Measurements from ENCODE around the gene ST8SIA6.
A peak's percentile ranks its signal among the peaks of the same experiment; 100 is the strongest.
"Not testable (repeated sequence)": the region's sequence is repeated elsewhere in the genome, so short reads cannot be mapped to it uniquely, and the experiment has no call there.

ST8SIA6 gene

DNA sequence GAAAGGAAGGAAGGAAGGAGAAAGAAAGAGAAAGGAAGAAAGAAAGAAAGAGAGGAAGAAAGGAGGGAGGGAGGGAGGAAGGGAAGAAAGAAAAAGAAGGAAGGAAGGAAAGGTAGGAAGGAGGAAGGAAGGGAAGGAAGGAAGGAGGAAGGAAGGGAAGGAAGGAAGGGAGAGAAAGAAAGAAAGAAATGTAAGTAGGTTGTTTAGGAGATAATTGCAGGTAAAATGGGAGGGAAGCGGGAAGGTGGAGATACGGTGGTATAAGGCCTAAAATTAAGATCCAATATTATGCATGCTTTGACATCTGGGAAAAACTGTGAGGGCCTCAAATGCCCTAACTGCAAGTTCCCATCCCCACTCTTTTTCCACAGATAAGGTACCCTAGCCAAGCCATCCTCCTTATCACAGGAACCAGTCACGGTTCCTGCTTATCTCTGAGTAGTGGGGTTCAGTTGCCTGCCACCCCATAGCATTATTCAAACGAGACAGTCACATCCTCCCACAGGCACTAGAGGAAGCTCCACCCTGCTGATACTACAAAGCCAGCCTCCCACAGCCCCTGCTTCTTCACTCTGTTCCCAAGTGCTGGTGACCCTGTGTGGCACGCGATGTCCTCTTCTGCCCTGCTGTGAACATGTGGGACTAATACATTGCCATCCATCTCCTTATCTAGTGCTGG, 28.7 kb downstream of the ST8SIA6 start:
- DNase-seq: peak; percentile 15

DNA sequence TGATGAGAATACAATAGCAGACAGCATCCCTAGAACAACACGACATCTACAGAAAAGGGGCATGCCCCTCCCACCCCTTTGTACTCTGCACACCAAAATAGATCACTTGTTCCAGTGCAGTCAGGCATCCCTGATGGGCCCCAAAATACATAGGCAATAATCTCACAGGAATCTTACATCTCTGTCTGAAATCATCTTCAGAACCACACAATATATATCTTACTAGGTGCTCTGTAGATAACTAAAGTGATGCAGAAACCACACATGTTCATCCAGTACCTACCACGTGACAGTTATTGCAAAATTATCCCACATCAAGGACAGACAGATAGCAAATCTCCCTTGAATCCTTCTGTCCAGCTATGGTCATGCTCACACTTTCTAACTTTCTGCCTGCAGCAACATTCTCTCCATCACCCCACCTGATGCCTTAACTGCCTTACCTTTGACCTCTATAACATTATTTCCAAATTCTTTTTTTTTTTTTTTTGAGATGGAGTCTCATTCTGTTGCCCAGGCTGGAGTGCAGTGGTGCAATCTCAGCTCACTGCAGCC, 30.7 kb downstream of the ST8SIA6 start:
- no peak for DNase-seq

DNA sequence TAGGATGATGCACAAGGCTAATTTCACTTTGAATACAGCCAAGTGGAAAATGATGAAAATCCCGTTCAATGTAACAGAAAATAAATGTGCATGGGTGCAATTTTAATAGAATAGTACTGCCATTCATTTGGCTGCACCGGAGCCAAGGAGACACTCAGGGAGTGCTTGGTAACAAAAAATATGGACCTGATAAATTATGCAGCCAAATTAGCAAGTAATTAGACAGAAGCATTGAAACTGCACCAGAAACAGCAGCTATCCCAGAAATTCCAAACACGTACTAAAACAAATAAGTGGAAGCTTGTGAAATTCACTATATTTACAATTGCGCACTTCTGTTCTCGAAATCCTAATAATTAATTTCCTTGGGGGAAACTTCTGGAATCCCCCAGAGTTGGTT, 31.5 kb downstream of the ST8SIA6 start:
- no peak for DNase-seq

DNA sequence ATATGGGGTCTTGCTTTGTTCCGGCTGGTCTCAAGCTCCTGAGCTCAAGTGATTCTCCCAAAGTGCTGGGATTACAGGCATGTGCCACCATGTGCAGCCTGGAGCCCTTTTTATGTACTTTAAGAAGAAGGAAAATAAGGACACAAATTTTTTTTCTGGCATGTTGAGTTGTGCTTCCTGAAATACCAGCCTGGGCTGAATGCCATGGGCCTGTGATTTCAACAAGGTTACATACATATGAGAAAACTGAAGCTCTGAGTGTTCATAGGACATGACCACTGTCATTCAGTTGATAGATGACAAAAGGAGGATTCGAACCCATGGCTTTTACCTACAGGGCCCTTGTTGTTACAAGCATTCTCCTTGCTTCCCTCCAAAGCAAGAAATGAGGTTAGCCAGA, 36.1 kb downstream of the ST8SIA6 start:
- DNase-seq: no peak

DNA sequence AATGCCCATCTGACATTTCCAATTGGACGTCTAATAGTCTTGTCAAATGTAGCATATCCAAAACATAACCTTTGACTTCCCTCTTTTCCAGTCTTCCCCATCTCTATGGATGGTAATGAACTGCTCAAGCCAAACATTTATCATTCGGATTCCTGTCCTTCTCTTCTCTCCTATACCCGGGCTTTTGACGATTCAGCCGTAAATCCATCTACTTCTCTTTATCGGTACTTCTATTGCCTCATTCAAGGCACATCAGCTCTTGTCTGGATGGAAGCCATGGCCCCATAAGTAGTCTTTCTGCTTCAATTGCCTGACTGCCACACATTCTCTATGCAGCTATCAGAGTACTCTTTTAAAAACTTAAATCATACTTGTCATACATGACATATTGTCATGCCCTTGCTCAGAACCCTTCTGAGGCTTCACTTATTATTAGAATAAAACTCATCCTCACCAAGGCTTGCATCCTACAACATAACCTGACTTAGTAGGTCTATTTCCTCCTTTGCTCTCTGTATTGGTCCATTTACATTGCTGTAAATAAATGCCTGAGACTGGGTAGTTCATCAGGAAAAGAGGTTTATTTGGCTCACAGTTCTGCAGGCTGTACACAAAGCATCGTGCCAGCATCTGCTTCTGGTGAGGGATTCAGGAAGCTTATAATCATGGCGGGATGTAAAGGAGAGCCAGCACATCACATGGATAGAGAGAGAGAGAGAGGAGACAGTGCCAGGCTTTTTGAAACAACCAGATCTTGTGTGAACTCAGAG, 37.8 kb downstream of the ST8SIA6 start:
- DNase-seq: no peak

DNA sequence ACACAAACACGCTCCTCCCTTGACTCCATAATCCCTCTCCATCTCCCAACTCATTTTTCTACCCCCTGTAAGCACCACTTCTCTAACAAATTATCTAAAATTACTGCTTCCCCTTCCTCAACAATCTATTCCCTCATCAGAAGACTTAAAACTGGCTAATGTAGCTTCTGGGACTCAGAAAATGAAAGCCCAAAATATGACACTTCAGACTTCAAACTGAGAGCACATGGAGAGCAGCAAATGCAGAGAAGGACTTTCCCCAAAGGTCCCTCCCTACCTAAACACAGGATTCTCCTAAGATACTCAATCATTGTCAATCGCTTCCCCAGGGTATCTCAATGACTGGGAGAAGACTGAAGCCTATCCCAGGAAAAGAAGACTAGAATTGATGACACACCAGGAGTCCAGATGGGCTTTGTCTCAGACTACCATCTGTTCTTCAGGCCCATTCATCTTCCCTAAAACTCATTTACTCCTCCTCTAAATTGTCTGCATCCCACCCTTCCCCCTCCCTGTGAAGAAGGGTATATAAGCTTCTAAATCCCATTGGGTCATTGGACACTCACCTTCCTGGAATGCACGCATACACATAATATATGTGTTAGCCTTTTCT, 39.2 kb downstream of the ST8SIA6 start:
- DNase-seq: no peak

DNA sequence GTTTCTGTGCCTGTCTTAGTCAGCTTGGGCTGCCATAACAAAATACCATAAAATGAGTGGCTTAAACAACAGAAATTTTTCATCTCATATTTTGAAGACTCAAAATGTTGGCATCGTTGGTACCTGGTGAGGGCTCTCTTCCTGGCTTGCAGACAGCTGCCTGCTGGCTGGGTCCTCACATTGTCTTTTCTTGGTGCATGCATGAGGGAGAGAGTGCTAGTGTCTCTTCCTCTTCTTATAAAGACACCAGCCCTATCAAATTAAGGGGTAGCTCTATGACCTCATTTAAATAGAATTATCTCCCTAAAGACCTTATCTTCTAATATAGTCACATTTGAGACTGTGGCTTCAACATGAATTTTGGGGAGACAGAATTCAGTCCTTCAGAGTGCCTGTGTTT, 39.9 kb downstream of the ST8SIA6 start:
- DNase-seq: no peak

DNA sequence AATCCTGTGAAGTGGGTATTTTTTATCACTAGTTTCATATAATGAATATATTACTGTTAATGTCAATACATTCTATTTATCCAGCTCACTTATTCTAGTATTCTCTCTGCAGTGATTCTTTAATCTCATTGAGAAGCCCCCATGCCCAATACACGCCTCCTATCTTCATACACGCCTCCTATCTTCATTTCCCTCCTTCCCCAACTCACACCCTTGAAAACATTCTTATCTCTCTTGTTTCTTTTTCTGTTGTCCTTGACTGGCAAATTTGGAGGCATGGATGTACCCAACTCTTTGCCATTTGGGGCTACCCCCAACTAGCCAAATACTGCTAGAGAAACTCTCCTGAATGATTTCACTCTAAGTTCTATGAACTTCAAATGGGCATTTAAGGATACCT, 40.5 kb downstream of the ST8SIA6 start:
- DNase-seq: no peak

DNA sequence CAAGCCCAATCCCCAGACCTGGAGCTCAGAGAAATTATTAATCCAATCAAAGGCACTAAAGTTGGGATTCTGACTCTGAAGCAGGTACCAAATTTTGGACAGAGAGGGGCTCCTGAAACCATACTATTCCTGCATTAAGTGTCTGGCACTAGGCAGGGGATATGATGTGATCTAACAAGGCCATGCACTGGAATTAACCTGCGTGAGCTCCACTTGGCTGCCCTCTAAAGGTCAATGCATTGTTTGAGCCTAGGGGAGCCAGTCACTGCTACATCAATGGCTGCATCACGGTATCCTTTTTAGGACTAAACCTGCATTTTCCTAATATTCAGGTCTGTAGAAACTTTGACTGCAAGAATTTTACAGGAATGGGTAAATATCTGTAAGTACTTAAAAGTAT, 42.1 kb downstream of the ST8SIA6 start:
- no peak for DNase-seq

DNA sequence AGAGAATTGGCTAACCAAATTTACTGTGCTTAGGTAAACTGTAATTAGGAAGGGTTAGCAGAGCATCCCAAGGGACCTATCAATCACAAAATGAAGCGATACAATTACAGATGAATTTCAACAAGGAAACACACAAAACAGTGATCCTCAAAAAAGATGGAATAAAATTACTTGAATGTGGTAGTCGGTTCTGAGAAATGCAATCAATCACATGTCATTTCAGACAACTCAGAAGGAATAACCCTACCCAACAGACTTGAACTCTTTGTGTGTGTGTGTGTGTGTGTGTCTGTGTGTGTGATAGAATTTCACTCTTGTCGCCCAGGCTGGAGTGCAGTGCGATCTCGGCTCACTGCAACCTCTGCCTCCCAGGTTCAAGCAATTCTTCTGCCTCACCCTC, 43.5 kb downstream of the ST8SIA6 start:
- DNase-seq: no peak

DNA sequence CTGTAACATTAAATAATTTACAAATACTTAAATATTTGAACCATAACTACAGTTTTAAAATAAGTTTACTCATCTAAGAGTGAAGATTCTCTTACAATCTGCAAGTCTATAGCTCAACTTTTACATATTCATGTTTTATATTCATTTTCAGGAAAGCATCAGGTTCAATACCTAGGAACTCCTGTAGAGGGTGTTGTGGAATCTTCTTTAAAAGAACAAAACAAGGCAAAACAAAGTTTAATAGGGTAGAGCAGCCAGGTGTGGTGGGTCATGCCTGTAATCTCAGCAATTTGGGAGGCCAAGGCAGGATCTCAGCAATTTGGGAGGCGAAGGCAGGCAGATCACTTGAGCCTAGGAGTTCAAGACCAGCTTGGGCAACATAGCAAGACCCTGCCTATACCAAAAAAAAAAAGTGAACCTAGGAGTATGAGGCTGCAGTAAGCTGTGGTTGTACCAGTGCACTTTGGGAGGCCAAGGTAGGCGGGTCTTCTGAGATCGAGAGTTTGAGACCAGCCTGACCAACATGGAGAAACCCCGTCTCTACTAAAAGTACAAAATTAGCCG, 45.1 kb downstream of the ST8SIA6 start:
- DNase-seq: no peak

DNA sequence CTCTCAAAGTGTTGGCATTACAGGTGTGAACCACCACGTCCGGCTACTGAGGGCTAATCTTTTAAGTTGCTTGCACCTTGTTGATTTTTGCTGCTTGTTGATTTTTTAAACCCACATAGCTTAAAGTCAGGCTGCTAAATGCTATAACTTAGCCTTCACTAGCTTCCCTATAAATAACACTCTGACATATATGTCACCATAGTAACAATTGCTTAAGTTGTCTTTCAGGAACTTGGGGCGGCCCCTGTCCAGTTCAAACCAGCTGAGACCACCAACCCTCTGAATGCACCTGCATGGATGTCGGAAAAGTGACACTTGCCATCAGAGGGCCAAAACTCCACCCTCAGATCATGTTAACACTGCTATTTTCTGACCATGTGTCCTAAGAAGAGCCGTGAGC, 47.3 kb downstream of the ST8SIA6 start:
- no peak for DNase-seq

DNA sequence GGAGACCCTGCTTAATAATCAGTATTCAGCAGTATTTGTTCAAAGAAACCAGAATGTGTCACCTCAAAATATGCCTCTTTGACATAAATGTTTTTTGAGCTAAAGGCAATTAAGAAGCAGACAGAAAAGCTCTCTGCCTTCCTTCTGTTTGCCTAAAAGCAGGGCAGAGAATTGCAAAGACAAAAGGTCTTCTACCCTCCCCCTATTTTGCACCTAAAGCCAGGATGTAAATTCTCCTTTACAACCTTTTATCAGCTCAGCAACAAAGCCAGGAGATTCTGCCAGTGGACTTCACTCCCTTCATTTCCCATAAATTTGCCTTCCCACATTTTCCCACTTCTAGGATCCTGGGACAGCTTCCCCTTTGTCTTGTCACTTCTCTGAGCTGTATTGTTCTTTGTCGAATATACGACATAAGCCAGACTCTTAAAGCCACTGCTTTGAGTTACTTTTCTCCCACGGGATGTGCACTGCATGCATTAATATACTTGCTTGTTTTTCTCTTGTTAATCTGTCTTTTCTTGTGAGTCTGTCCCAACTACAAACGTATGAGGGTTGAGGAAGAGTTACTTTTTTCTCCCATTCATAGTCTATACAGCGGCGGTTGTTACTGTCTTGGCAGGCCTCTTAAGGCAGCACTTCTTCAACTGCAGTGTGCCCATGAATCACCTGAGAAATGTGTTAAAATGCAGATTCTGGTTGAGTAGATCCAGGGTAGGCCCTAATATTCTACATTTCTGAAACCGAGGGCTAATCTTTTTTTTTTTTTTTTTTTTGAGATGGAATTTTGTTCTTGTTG, 48.2 kb downstream of the ST8SIA6 start:
- no peak for DNase-seq

DNA sequence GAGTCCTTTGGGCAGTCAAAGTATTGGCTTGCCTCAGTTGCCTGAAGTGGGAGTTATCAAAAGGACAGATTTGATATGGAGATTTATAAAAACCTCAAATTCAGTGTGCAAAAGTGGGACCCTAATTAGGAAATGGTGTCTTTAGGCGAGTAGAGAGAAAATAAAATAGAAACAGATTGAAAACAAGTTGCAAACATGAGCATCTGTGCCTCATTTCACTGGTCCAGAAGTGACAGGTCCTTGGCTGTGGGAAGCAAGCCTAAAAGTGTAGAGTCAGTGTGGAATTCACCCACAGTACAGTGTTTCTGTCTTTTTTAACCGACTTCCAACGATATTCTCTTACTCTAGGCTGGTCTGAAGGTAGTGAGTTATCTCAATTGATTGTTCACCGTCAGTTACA, 51.2 kb downstream of the ST8SIA6 start:
- no peak for DNase-seq

DNA sequence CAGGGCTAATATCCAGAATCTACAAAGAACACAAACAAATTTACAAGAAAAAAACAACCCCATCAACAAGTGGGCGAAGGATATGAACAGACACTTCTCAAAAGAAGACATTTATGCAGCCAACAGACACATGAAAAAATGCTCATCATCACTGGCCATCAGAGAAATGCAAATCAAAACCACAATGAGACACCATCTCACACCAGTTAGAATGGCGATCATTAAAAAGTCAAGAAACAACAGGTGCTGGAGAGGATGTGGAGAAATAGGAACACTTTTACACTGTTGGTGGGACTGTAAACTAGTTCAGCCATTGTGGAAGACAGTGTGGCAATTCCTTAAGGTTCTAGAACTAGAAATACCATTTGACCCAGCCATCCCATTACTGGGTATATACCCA, 52.4 kb downstream of the ST8SIA6 start:
- DNase-seq: not testable (repeated sequence)

DNA sequence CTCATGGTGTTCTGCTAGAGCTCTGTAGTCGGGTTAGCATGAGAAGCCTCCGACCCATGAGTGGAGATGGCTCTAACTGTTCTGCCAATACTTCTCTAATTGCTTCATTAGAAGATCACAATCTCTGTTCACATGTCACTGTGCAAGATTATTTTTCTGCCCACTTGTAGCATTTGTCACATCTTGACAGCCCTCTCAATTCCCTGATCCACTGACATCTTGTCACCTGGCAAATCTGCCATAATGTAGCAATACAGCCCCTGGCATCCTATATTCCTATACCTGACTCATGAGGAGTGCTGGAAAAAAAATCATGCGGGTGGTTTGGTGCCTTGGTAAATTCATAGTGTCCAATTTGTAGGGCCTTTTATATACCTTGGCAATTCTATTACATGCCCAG, 58.4 kb downstream of the ST8SIA6 start:
- no peak for DNase-seq

DNA sequence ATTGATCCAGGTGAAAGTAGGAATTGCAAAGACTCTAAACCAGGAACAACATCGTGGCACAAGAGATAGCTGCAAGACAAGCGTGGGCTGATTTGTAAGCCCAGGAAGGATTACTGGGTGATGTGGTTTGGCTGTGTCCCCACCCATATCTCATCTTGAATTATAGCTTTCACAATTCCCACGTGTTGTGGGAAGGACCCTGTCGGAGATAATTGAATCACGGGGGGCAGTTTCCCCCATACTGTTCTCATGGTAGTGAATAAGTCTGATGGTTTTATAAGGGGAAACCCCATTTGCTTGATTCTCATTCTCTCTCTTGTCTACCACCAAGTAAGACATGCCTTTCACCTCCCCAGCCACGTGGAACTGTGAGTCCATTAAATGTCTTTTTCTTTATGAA, 59.5 kb downstream of the ST8SIA6 start:
- DNase-seq: no peak

DNA sequence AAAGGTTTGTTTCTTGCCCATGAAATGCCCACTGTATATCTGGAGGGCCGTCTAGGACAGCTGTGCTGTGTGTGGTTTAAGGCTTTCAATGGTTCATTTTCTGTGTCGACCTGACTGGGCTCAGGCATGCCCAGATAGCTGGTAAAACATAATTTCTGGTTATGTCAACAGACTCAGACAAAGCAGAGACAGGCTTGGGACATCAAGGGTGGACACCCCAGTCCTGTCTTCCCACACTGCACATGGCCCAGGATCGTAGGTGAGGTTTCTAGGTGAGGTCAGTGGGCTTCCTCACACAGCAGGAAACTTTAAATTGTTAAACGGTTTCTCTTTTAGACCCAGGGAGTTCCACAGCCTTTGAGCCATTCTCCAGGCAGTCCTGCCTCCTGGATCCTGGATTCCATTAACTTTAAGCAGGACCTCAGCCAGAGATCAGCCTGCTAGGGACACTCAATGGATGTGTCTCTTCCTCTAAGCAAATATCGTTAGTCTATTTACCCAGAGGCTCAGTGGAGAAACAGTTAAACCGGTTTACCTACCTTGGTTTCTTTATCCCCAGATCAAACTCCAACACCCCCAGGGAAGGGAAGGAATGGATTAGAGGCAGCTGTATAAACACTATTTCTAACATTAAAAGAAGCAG, 66.4 kb downstream of the ST8SIA6 start:
- DNase-seq: no peak

DNA sequence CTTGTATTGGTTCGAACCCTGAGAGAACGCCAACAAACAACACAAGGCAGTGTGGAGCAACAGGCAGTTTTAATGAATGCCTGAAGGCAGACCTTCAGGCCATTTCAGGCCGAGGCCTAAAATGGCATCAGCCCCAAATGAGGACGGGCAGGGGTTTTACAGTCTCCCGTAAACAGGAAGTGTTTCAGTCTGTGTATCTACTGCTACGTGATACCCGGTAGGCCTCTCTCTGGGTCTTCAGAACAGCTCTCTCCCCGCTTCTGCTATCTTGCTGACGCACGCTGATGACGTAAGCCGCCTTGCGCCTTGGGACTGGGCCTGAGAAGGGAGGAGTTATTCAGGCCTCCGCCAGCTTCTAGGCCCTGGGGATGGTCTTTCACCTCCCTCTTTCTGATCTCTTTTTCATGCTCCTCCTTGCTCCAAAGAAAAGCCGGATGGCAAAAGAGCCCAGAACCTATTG, 67.7 kb downstream of the ST8SIA6 start:
- DNase-seq: no peak

DNA sequence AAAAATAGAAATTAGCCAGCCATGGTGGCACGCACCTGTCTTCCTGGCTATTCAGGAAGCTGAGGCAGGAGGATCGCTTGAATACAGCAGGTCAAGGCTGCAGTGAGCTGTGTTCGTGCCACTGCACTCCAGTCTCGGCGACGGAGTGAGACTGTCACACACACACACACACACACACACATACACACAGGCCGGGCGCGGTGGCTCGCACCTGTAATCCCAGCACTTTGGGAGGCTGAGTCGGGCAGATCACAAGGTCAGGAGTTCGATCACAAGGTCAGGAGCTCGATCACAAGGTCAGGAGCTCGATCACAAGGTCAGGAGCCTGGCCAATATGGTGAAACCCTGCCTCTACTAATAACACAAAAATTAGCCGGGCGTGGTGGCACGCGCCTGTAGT, 68.4 kb downstream of the ST8SIA6 start:
- DNase-seq: no peak

DNA sequence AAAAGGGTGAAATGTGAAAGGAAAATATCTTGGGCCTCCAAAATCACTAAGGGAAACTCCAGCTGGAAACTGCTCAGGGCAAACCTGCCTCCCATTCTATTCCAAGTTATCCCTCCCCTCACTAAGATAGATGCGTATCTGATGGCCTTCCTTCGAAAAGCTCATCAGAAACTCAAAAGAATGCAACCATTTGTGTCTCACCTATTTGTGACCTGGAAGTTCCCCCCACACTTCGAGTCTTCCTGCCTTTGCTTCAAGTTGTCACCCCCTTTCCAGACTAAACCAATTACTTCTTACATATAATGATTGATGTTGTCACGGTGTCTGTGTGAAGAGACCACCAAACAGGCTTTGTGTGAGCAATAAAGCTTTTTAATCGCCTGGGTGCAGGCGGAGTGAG, 69.3 kb downstream of the ST8SIA6 start:
- no peak for DNase-seq

Data from T-helper 9 cell (primary cell).